A549 (cell line): Measurements from ENCODE around the gene BLTP3B.

ENCODE experiments used
- CBX2 ChIP-seq: fragments of 200-600 bp; sonication (generic); IDR thresholded peaks from 2 replicates; pipeline ENCODE4 v1.6.1; 2016; ENCODE audit warnings: low read depth, mild to moderate bottlenecking, borderline replicate concordance
- CEBPB ChIP-seq, 2 experiments: fragments of >200 bp in 1 of 2; sonication (Bioruptor Twin) in 1 of 2; formaldehyde crosslinking in 1 of 2; IDR thresholded peaks; 2 replicates each; pipeline ENCODE4 v1.6.1; 2012 to 2016
- CHD2 ChIP-seq: fragments of 150-350 bp; IDR thresholded peaks from 2 replicates; pipeline ENCODE4 v1.6.1; 2014; ENCODE audit warnings: low read length; ENCODE audit not compliant: partially characterized antibody
- CTCF ChIP-seq: fragments of >200 bp; sonication (Bioruptor Twin); formaldehyde crosslinking; IDR thresholded peaks from 3 replicates; pipeline ENCODE4 v1.5.1; 2016
- NR3C1 ChIP-seq: fragments of >200 bp; sonication (Bioruptor Twin); formaldehyde crosslinking; IDR thresholded peaks from 3 replicates; pipeline ENCODE4 v1.6.1; 2017
- POLR2A ChIP-seq: IDR thresholded peaks from 2 replicates; pipeline ENCODE4 v1.6.1; 2012; ENCODE audit warnings: mild to moderate bottlenecking, low read length
- RAD21 ChIP-seq, 2 experiments: fragments of >200 bp in 1 of 2; sonication (Bioruptor Twin) in 1 of 2; formaldehyde crosslinking in 1 of 2; IDR thresholded peaks in 1 of 2; conservative IDR thresholded peaks in 1 of 2; 2 replicates in 1 of 2; 3 replicates in 1 of 2; pipeline ENCODE4 v1.6.1; 2012 to 2018; ENCODE audit warnings: inconsistent platforms in 1 of 2

GRCh38 chr12:100165356-100165755, 22.7 kb upstream of the BLTP3B start:
- TF ChIP-seq CTCF, result no peak
- no peak for TF ChIP-seq CBX2
- no peak for TF ChIP-seq RAD21 (conservative IDR thresholded peaks at IDR 0.05 in 1 of 2, IDR thresholded peaks at IDR 0.05 in 1 of 2)
- no peak for TF ChIP-seq NR3C1
- no peak for TF ChIP-seq CHD2
- TF ChIP-seq CEBPB (IDR thresholded peaks at IDR 0.05), result no peak
- no peak for TF ChIP-seq POLR2A
